Stimulated activated CD4-positive, alpha-beta T cell treated with anti-CD3 and anti-CD28 coated beads, TNF-alpha, amount 100 ng/mL, for 1 hour (primary cell): Measurements from ENCODE around the gene KLK1.
A peak's percentile ranks its signal among the peaks of the same experiment; 100 is the strongest.

Experiments
- DNase-seq, 3 donors: peaks; one replicate each; pipeline ENCODE4 v3.0.0-alpha.2; 2020; ENCODE audit warnings: low read depth in 3 of 3, low spot score in 1 of 3

The KLK1 gene

GRCh38 chr19:50836543-50837195, 13.1 kb upstream of the KLK1 start:
- DNase-seq: no peak

GRCh38 chr19:50835785-50836542, 12.4 kb upstream of the KLK1 start:
- peak in 2 of 3 donors; percentile 26 to 61 for DNase-seq

GRCh38 chr19:50835103-50835784, 11.7 kb upstream of the KLK1 start:
- DNase-seq: no peak

GRCh38 chr19:50833802-50834167, 10.2 kb upstream of the KLK1 start:
- no peak for DNase-seq

- DNase-seq: no peak
These were observed 9.7 kb upstream of the KLK1 start, which contains the start of gene KLK15 for GRCh38 chr19:50833117-50833801. Gene KLK15 (minus strand): TSS chr19:50833574. CDS start chr19:50831492, 2,082 bp downstream.

GRCh38 chr19:50832666-50833065, 9.1 kb upstream of the KLK1 start:
- DNase-seq: no peak

- no peak for DNase-seq
These were observed 7.4 kb upstream of the KLK1 start for GRCh38 chr19:50831026-50831396.

- DNase-seq: no peak
These were observed 6.9 kb upstream of the KLK1 start for GRCh38 chr19:50830266-50831025.

- DNase-seq: no peak
These were observed 6.2 kb upstream of the KLK1 start for GRCh38 chr19:50829801-50830200.

- DNase-seq: no peak
These were observed 3.9 kb upstream of the KLK1 start for GRCh38 chr19:50827476-50827875.

- no peak for DNase-seq
These were observed 3.1 kb upstream of the KLK1 start for GRCh38 chr19:50826492-50827240.

GRCh38 chr19:50822661-50823208, 852 bp downstream of the KLK1 start:
- DNase-seq: no peak

GRCh38 chr19:50821622-50822021, 2.0 kb downstream of the KLK1 start:
- no peak for DNase-seq

- no peak for DNase-seq
These were observed 2.4 kb downstream of the KLK1 start for GRCh38 chr19:50821248-50821612.

GRCh38 chr19:50820549-50821247, 2.9 kb downstream of the KLK1 start:
- no peak for DNase-seq

GRCh38 chr19:50820086-50820485, 3.5 kb downstream of the KLK1 start:
- no peak for DNase-seq

GRCh38 chr19:50819636-50820035, 4.0 kb downstream of the KLK1 start:
- no peak for DNase-seq

GRCh38 chr19:50818859-50819472, 4.6 kb downstream of the KLK1 start:
- DNase-seq: no peak
